ENCODE data around the gene TAS2R1.

TAS2R1 gene

DNA sequence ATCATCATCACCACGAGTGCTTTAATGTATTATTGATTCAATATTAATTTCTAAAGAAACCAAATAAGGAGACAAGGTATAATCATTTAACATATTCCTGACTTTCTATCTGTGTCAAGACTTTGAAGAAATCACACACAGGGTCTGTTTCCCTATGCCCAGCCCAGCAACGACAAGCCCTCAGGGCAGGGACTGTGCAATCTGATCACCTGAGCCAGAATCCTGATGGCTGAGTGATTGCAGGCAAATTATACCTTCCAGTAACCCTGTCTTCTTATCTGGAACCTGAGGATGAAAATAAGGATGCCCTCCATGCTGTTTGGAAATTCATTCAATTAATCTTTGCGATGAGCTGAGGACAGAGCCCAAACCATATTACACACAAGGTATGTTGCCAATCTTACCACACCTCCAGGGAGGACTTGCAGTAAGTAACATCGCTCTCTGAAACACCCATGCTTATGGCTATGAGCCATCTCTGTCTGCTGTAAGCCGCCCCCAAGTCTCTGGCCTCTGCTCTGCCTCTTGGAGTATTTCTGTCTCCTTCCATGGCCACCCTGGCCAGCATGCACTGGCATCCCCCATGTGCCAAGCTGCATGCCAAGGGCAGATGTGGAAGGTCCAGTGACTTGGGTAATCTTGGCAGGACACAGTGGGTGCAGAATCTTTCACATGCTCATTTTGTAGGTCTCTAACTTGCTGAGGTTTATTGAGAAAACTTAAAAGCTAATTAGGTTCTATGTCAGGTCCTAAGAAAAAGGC is 10.6 kb downstream of the TAS2R1 start:
- Histone ChIP-seq H3F3A (ENCODE audit: low read depth) (no peaks in the 10 kb centered on the region), H3K9me2 (replicated peaks; ENCODE audit: low read depth, low read length) (no peaks in the 10 kb centered on the region), H3K9me3 (ENCODE audit: insufficient read depth, low read depth, low read length) (no peaks in the 10 kb centered on the region; the same call in 1 of the 2 replicates), H3K9ac (ENCODE audit: low read depth, low read length, poor library complexity, severe bottlenecking) (no peak overlapping the region), H2AFZ (ENCODE audit: low read length) (no peak overlapping the region), H3K4me1 (ENCODE audit: insufficient read depth, low read length, poor library complexity, severe bottlenecking) (no peaks in the 10 kb centered on the region), H3K36me3 (ENCODE audit: insufficient read depth, low read length) (no peaks in the 10 kb centered on the region), H3K79me2 (ENCODE audit: insufficient read depth, low read length) (no peaks in the 10 kb centered on the region), H3K4me2 (ENCODE audit: low read depth, low read length, poor library complexity, severe bottlenecking) (no peak overlapping the region), H4K20me1 (ENCODE audit: insufficient read depth, low read length, poor library complexity, severe bottlenecking) (no peaks in the 10 kb centered on the region), H3K27me3 (ENCODE audit: insufficient read depth, low read length, poor library complexity, severe bottlenecking) (no peaks in the 10 kb centered on the region), H3K4me3 (ENCODE audit: low read length, poor library complexity, severe bottlenecking) (no peak overlapping the region)
- TF ChIP-seq, protein P1, sequence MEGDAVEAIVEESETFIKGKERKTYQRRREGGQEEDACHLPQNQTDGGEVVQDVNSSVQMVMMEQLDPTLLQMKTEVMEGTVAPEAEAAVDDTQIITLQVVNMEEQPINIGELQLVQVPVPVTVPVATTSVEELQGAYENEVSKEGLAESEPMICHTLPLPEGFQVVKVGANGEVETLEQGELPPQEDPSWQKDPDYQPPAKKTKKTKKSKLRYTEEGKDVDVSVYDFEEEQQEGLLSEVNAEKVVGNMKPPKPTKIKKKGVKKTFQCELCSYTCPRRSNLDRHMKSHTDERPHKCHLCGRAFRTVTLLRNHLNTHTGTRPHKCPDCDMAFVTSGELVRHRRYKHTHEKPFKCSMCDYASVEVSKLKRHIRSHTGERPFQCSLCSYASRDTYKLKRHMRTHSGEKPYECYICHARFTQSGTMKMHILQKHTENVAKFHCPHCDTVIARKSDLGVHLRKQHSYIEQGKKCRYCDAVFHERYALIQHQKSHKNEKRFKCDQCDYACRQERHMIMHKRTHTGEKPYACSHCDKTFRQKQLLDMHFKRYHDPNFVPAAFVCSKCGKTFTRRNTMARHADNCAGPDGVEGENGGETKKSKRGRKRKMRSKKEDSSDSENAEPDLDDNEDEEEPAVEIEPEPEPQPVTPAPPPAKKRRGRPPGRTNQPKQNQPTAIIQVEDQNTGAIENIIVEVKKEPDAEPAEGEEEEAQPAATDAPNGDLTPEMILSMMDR (conservative IDR thresholded peaks at IDR 0.05; ENCODE audit: low read length), result no peak
- TF ChIP-seq EZH2phosphoT487 (IDR thresholded peaks at IDR 0.05; ENCODE audit: borderline replicate concordance), result no peak

DNA sequence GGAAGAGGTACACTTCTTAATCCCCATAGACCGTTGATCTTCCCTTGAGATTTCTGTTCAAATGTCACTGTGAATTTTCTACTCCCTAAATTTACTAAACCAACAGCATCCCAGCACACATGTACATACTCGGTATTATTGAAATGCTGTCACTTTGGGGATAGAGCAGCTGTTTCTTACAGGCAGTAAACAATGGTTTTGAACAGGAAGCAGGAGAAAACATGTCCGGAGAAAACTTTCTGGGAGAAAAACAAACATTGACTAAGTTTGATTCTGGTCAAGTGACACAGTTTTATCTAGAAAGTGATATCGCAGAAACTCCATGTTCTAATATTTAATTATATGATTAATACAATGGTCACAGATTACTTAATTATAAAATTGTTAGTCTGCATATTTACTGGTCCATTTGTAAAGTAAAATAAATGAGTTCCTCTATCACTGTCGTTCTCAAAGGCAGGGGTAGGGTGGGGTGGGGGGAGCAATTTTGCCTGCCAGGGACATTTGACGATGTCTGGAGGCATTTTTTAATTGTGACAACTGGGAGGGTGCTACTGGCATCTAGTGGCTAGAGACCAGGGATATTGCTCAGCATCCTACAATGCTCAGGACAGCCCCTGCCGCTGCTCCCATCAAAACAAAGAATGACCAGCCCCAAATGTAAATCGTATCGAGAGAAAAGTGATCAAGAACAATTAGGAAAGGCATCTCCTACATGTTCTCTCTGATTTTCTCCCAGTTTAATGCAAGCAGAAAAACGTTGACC is 12.2 kb downstream of the TAS2R1 start:
- Histone ChIP-seq H3K79me2 (ENCODE audit: insufficient read depth, low read length) (no peaks in the 10 kb centered on the region), H3K9me2 (replicated peaks; ENCODE audit: low read depth, low read length) (no peaks in the 10 kb centered on the region), H3K9me3 (ENCODE audit: insufficient read depth, low read depth, low read length) (no peaks in the 10 kb centered on the region; the same call in 1 of the 2 replicates), H3K4me1 (ENCODE audit: insufficient read depth, low read length, poor library complexity, severe bottlenecking) (no peaks in the 10 kb centered on the region), H3K4me2 (ENCODE audit: low read depth, low read length, poor library complexity, severe bottlenecking) (no peak overlapping the region), H3F3A (ENCODE audit: low read depth) (no peaks in the 10 kb centered on the region), H3K4me3 (ENCODE audit: low read length, poor library complexity, severe bottlenecking) (no peak overlapping the region), H3K36me3 (ENCODE audit: insufficient read depth, low read length) (no peaks in the 10 kb centered on the region), H3K27me3 (ENCODE audit: insufficient read depth, low read length, poor library complexity, severe bottlenecking) (no peaks in the 10 kb centered on the region), H3K9ac (ENCODE audit: low read depth, low read length, poor library complexity, severe bottlenecking) (no peak overlapping the region), H4K20me1 (ENCODE audit: insufficient read depth, low read length, poor library complexity, severe bottlenecking) (no peaks in the 10 kb centered on the region), H2AFZ (ENCODE audit: low read length) (no peak overlapping the region)
- TF ChIP-seq, protein P1 (conservative IDR thresholded peaks at IDR 0.05; ENCODE audit: low read length), result no peak
- no peak for TF ChIP-seq EZH2phosphoT487 (IDR thresholded peaks at IDR 0.05; ENCODE audit: borderline replicate concordance)

GRCh38 chr5:9617221-9617620 is 12.9 kb downstream of the TAS2R1 start:
- Histone ChIP-seq H2AFZ (ENCODE audit: low read length) (no peak overlapping the region), H3F3A (ENCODE audit: low read depth) (no peaks in the 10 kb centered on the region), H3K9ac (ENCODE audit: low read depth, low read length, poor library complexity, severe bottlenecking) (no peak overlapping the region), H4K20me1 (ENCODE audit: insufficient read depth, low read length, poor library complexity, severe bottlenecking) (no peaks in the 10 kb centered on the region), H3K4me2 (ENCODE audit: low read depth, low read length, poor library complexity, severe bottlenecking) (no peak overlapping the region), H3K36me3 (ENCODE audit: insufficient read depth, low read length) (no peaks in the 10 kb centered on the region), H3K27me3 (ENCODE audit: insufficient read depth, low read length, poor library complexity, severe bottlenecking) (no peaks in the 10 kb centered on the region), H3K4me3 (ENCODE audit: low read length, poor library complexity, severe bottlenecking) (no peak overlapping the region), H3K9me3 (ENCODE audit: insufficient read depth, low read depth, low read length) (no peaks in the 10 kb centered on the region; the same call in 1 of the 2 replicates), H3K9me2 (replicated peaks; ENCODE audit: low read depth, low read length) (no peaks in the 10 kb centered on the region), H3K79me2 (ENCODE audit: insufficient read depth, low read length) (no peaks in the 10 kb centered on the region), H3K4me1 (ENCODE audit: insufficient read depth, low read length, poor library complexity, severe bottlenecking) (no peaks in the 10 kb centered on the region)
- no peak for TF ChIP-seq EZH2phosphoT487 (IDR thresholded peaks at IDR 0.05; ENCODE audit: borderline replicate concordance)

Measured in Loucy (cell line).